Activated naive CD4-positive, alpha-beta T cell treated with anti-CD3 and anti-CD28 coated beads for 36 hours (primary cell): ENCODE measurements around the gene MIPEP. TPM values are rescaled to one million over a fixed set of nuclear protein-coding genes. Genes with fewer than 3 reads are reported as not detected.

Experiments
- CTCF ChIA-PET: fragments of 350-600 bp; sonication (Branson Sonifier 250); formaldehyde crosslinking; loops from one replicate; lab custom pipeline; 2021; ENCODE audit warnings: antibody characterized with exemption; lab: Charles Lee
- DNase-seq: peaks from one replicate; pipeline ENCODE4 v3.0.0-alpha.2; 2020
- H3K27ac Mint-ChIP-seq: one replicate; pipeline ENCODE4 v1.8.0; 2021; ENCODE audit warnings: mild to moderate bottlenecking, mixed read lengths
- H3K27me3 Mint-ChIP-seq: one replicate; pipeline ENCODE4 v1.8.0; 2021; ENCODE audit warnings: low read depth, mixed read lengths
- H3K36me3 Mint-ChIP-seq: one replicate; pipeline ENCODE4 v1.8.0; 2021; ENCODE audit warnings: low read depth, mixed read lengths
- H3K4me1 Mint-ChIP-seq: one replicate; pipeline ENCODE4 v1.8.0; 2021; ENCODE audit warnings: low read depth, mixed read lengths
- H3K4me3 Mint-ChIP-seq: one replicate; pipeline ENCODE4 v1.8.0; 2021; ENCODE audit warnings: mild to moderate bottlenecking, moderate library complexity, mixed read lengths
- H3K9me3 Mint-ChIP-seq: one replicate; pipeline ENCODE4 v1.8.0; 2021; ENCODE audit warnings: mixed read lengths
- intact Hi-C: fragments of 100-400 bp; cut with micrococcal nuclease; formaldehyde crosslinking; loops from one replicate; pipeline ENCODE4 v1.15.1; 2023
- total RNA-seq, 2 experiments: library from RNA; stranded (reverse); gene quantifications; one replicate each; pipeline ENCODE4 v1.2.3, GENCODE V29; 2021

MIPEP gene
- total RNA-seq, 2 experiments from 2014 or later: 15.4 to 17.0 TPM

DNA sequence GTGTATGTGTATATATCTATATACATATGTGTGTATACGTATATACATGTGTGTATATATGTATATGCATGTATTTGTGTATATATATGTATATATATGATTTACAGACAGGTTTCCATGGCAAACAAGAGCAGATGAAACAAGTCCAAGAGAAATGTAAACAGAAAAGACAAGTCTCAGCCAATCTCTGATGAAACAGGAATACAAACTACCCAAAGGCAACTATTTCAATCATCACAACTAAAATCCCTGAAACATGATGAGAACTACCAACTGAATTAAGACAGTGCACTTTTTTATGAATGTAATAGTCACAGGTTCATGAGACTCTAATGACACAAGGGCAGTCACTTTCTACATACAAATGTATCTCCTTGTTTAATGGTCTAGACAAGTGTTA lies 178.8 kb downstream of the MIPEP start:
- Mint-ChIP-seq H3K9me3 (peaks cover 4% of the 10 kb centered on the region), H3K27me3 (no peaks in the 10 kb centered on the region), H3K36me3 (no peaks in the 10 kb centered on the region), H3K27ac (no peak overlapping the region), H3K4me3 (no peak overlapping the region), H3K4me1 (no peaks in the 10 kb centered on the region)
- intact Hi-C loops: no loop called here
- DNase-seq: no peak
- CTCF ChIA-PET: no interaction called here

DNA sequence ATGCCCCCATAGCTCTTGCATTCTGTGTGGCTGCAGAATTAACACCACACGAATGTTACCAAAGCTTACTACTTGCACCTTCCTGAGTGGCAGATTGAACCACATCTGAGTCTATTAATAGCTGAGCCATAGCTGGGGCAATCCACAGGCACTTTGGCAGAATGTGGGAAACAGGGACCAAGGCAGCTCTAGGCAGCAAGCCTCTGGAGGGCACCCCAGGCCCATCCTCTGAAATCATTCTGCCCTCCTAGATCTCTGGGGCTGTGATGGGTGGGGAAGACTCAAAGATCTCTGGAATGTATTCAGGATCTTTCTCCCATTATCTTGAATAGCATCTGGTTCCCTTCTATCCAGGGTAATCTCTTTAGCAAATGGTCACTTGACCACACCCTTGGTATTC lies 179.7 kb downstream of the MIPEP start:
- CTCF ChIA-PET: no interaction called here

DNA sequence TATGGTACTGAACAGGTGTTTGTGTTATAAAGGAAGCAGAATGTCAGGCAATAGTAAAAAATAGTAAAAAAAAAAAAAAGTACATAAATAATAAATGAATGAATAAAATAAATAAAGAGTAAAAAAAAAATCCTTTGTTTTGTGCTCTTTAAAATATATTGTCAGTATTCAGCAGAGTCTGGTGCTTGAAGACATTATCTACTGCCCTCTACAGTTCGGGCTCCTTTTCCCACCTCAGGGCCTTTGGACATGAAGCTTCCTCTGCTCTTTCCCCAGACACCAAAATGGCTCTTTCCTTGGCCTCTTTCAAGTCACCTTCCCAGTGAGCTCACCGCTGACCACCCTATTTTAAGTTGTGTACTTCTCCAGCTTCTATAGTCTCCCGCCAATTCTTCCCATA lies 181.5 kb downstream of the MIPEP start:
- Mint-ChIP-seq H3K36me3 (no peaks in the 10 kb centered on the region), H3K27me3 (no peaks in the 10 kb centered on the region), H3K4me3 (no peak overlapping the region), H3K9me3 (peaks cover 4% of the 10 kb centered on the region), H3K27ac (no peak overlapping the region), H3K4me1 (no peaks in the 10 kb centered on the region)
- CTCF ChIA-PET: interaction anchor here (0.5 to 1.3 kb wide), 3 partner anchors 10 to 228 kb away, joined by 3 read pairs; no protein-coding TSS in a partner anchor
- intact Hi-C loops: loop anchor here (2.0 kb wide), 1 partner anchor 241 kb away; no protein-coding TSS in a partner anchor
- peak; percentile 26 for DNase-seq

More for the DNA sequence above, 179.7 kb downstream of the MIPEP start:
- H3K4me3 Mint-ChIP-seq: no peak overlapping the region
- peaks cover 4% of the 10 kb centered on the region for H3K9me3 Mint-ChIP-seq
- no peak overlapping the region for H3K27ac Mint-ChIP-seq
- DNase-seq: no peak
- no peaks in the 10 kb centered on the region for H3K27me3 Mint-ChIP-seq
- no peaks in the 10 kb centered on the region for H3K4me1 Mint-ChIP-seq
- H3K36me3 Mint-ChIP-seq: no peaks in the 10 kb centered on the region
- intact Hi-C loops: no loop called here

DNA sequence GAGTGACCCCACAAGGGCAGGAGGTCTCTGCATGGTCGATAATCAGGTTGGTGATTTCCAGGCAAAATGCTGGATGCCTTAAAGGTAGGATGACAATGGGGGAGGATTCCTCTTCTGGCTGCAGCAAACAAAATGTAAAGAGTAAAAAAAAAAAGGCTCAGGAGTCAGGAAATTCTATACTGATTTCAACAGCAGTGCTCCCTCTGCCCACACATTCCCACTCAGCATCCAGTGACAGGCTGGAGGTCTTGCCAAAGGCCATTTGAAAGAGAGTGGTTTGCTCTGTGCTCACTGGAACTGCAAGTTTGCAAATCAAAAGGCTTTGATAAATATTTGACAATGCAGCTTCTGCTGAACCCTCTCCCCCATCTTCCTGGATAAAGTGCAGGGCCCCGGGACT lies 183.6 kb downstream of the MIPEP start:
- Mint-ChIP-seq H3K4me1 (no peaks in the 10 kb centered on the region), H3K9me3 (no peaks in the 10 kb centered on the region), H3K4me3 (no peak overlapping the region), H3K27ac (no peak overlapping the region), H3K36me3 (no peaks in the 10 kb centered on the region), H3K27me3 (no peaks in the 10 kb centered on the region)
- intact Hi-C loops: no loop called here
- no peak for DNase-seq
- CTCF ChIA-PET: no interaction called here

DNA sequence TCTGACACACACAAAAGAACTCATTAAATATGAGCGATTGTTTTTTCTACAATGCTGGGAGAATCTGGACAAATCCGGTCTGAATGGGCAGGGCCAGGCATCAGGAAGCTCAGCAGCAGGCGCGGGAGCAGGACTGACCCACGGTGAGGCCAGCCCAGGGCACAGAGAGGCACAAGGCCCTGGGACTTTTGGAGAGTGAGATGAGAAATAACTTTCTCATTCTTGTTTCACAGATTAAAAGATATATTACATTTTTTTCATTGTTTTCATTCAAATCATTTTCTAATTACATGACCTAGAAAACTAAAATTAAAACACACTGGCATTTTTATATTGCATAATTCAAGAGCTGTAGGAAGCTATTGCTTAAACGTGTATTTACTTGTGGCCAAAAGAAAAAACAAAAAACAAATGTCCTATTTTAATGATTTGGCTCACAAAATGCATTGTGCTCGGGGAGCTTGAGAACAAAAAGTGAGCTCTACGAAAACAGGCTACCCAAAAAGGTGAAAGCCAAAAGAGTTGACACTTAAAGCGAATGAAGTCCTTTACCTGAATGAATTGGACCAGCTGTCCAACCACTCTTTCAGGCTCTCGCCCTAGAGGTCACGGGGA lies 185.8 kb downstream of the MIPEP start:
- H3K4me1 Mint-ChIP-seq: no peaks in the 10 kb centered on the region
- no peaks in the 10 kb centered on the region for H3K36me3 Mint-ChIP-seq
- H3K27me3 Mint-ChIP-seq: no peaks in the 10 kb centered on the region
- DNase-seq: no peak
- H3K27ac Mint-ChIP-seq: no peak overlapping the region
- no peaks in the 10 kb centered on the region for H3K9me3 Mint-ChIP-seq
- CTCF ChIA-PET: interaction anchor here (0.6 kb wide), 1 partner anchor 125 kb away, joined by 3 read pairs; no protein-coding TSS in a partner anchor
- intact Hi-C loops: no loop called here
- no peak overlapping the region for H3K4me3 Mint-ChIP-seq

DNA sequence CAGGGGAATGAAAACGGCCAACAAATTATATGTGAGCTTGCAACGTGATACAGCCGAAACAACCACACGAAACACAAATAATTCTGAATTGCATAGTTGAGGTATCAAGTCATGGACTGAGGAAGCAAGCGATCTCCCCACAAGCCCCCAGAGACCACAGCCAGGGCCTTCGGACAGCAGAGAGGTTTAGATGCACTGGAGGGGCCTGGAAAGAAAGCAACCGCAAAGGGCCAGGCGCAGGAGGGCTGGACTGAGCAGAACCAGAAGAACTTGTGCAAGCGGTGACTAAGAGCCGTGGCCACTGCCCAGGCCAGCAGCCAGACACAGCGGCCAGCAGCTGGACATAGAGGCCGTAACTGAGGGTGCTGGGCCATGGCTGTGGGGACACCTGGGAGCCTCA lies 187.6 kb downstream of the MIPEP start:
- Mint-ChIP-seq H3K27me3 (no peaks in the 10 kb centered on the region), H3K4me3 (no peak overlapping the region), H3K9me3 (no peaks in the 10 kb centered on the region), H3K27ac (no peak overlapping the region), H3K4me1 (peaks cover under 1% of the 10 kb centered on the region), H3K36me3 (no peaks in the 10 kb centered on the region)
- intact Hi-C loops: no loop called here
- CTCF ChIA-PET: no interaction called here
- DNase-seq: no peak

DNA sequence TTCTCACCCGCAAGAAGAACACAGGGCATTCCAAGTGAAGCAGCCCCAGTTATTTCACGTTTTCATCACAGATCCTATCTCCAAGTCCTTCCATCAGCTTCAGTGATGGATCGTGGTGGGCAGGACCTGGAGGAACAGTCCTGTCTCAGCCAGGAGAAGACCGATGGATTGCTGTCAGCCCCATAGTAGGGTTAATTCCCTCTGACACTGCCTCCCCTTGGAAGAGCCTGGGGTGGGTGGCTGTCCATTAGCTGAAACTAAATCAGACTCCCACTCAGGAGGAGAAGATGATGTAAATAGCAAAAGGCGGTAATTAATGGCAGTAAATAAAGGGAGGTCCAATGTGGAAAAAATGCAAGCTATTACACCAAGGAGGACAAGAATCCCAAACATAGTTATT lies 188.0 kb downstream of the MIPEP start:
- Mint-ChIP-seq H3K27me3 (no peaks in the 10 kb centered on the region), H3K9me3 (no peaks in the 10 kb centered on the region), H3K4me3 (no peak overlapping the region), H3K27ac (no peak overlapping the region), H3K36me3 (no peaks in the 10 kb centered on the region), H3K4me1 (peaks cover 5% of the 10 kb centered on the region)
- CTCF ChIA-PET: no interaction called here
- intact Hi-C loops: no loop called here
- DNase-seq: no peak

DNA sequence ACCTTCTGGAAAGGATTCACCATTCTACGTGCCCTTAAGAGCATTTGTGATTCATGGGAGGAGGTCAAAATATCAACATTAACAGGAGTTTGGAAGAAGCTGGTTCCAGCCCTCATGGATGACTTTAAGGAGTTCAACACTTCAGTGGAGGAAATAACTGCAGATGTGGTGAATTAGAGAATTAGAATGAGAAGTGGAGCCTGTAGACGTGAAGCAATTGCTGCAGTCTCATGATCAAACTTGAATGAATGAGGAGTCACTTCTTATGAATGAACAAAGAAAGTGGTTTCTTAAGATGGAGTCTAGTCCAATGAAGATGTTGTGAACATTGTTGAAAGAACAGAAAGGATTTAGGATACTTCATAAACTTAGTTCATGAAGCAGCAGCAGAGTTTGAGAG lies 189.9 kb downstream of the MIPEP start:
- Mint-ChIP-seq H3K36me3 (no peaks in the 10 kb centered on the region), H3K4me3 (no peak overlapping the region), H3K9me3 (no peaks in the 10 kb centered on the region), H3K27me3 (no peaks in the 10 kb centered on the region), H3K4me1 (peaks cover 10% of the 10 kb centered on the region), H3K27ac (no peak overlapping the region)
- CTCF ChIA-PET: no interaction called here
- intact Hi-C loops: no loop called here
- DNase-seq: no peak

DNA sequence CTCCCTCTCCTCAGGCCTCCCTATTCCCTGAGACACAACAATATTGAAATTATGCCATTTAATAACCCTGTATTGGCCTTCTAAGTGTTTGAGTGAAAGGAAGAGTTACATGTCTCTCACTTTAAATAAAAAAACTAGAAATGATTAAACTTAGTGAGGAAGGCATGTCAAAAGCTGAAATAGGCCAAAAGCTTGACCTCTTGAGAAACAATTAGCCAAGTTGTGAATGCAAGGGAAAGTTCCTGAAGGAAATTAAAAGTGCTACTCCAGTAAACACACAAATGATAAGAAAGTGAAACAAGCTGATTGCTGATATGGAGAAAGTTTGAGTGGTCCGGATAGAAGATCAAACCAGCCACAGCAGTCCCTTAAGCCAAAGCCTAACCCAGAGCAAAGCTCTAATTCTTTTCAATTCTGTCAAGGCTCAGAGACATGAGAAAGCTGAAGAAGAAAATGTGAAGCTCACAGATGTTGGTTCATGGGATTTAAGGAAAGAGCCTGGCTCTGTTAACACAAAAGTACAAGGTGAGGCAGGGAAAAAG lies 191.4 kb downstream of the MIPEP start:
- Mint-ChIP-seq H3K4me1 (peaks cover 10% of the 10 kb centered on the region), H3K27me3 (no peaks in the 10 kb centered on the region), H3K4me3 (no peak overlapping the region), H3K36me3 (no peaks in the 10 kb centered on the region), H3K9me3 (no peaks in the 10 kb centered on the region), H3K27ac (no peak overlapping the region)
- CTCF ChIA-PET: interaction anchor here (0.9 kb wide), 1 partner anchor 10 kb away, joined by 3 read pairs; no protein-coding TSS in a partner anchor
- no peak for DNase-seq
- intact Hi-C loops: loop anchor here (2.0 kb wide), 1 partner anchor 119 kb away; no protein-coding TSS in a partner anchor

DNA sequence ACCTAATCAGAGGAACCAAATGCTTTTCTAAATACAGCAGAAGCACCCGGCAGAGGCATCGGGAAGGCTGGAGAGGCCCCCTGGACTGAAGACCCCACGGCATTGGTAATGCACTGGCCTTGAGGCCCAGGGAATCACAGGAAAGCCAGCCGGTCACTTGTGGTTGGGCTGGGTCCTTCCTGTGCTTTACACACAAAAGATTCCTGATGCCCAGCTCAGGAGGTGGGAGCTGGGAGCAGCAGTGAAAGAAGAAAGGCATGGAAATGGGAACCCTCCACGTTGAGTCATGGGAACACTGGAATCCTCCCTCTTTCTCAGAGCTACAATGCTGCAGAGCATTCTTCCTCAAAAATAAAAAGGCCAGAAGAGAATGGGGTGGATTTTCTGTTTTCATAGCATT lies 192.6 kb downstream of the MIPEP start:
- CTCF ChIA-PET: no interaction called here
- Mint-ChIP-seq H3K27ac (no peak overlapping the region), H3K9me3 (no peaks in the 10 kb centered on the region), H3K36me3 (no peaks in the 10 kb centered on the region), H3K4me1 (peaks cover 10% of the 10 kb centered on the region), H3K4me3 (no peak overlapping the region), H3K27me3 (no peaks in the 10 kb centered on the region)
- DNase-seq: no peak
- intact Hi-C loops: loop anchor here (1.0 to 2.0 kb wide), 2 partner anchors 47 to 118 kb away; no protein-coding TSS in a partner anchor

DNA sequence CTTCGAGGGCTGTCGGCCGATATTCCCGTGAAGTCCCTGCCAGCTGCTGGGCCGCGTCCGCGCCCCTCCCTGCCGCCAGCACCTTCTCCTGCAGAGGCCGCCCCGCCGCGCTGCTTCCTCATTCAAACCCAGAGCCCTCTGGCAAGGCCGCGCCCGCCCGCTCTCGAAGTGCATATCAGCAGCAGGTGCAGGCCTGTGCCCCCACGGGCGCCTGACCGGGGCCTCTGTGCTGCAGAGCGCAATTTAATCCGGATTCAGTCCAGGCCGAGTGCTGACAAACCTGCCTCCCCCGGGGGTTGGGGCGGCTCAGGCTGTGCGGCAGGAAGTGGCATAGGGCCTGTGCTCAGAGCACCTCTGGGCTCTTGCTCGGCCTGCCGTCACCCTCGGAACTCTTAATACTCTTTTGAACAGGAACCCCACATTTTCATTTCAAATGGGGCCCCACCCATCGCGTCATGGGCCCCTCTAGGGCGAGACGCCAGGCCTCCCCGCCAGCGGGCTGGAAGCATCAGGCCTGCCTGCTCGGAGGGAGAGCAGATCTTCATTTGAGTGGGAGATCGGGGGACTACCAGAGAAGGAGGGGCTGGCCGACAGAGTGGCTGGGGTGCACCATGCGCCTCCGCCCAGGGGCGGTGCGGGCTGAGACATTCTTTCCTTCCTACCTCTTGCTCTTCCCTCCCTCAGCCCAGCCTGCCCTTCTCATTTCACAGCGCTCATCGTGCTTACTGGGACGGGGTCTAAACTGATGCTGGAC lies 193.3 kb downstream of the MIPEP start:
- CTCF ChIA-PET: no interaction called here
- H3K36me3 Mint-ChIP-seq: no peaks in the 10 kb centered on the region
- no peaks in the 10 kb centered on the region for H3K9me3 Mint-ChIP-seq
- DNase-seq: peak; percentile 70
- H3K27ac Mint-ChIP-seq: peak overlapping the region; percentile 62
- peaks cover 10% of the 10 kb centered on the region for H3K4me1 Mint-ChIP-seq
- intact Hi-C loops: loop anchor here (1.0 to 2.0 kb wide), 2 partner anchors 47 to 117 kb away; no protein-coding TSS in a partner anchor
- H3K27me3 Mint-ChIP-seq: no peaks in the 10 kb centered on the region
- peak overlapping the region; percentile 61 for H3K4me3 Mint-ChIP-seq

DNA sequence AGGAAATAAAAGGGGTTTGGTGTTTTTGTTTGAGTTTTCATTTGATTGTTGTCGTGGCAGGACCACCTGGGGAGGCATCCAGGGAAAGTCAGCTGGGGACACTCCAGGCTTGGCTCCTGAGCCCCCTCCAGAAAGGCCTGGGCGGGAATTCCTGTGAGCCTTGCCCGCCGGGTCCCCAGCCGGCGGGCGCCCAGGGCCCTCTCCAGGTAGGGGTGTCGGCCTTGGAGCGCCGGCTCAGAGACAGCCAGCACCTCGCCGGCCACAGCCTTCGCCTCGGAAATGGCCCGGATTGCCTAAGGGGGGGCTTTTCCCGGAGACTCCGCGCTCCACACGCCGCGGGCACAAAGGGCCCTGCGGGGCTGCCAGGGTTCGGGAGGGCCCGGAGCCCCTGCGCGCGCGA lies 194.0 kb downstream of the MIPEP start:
- no peak for DNase-seq
- Mint-ChIP-seq H3K27me3 (no peaks in the 10 kb centered on the region), H3K4me1 (peaks cover 10% of the 10 kb centered on the region), H3K36me3 (no peaks in the 10 kb centered on the region), H3K9me3 (no peaks in the 10 kb centered on the region), H3K27ac (no peak overlapping the region), H3K4me3 (no peak overlapping the region)
- intact Hi-C loops: no loop called here
- CTCF ChIA-PET: no interaction called here
